ENCODE results near the gene RAB40C. TPM values are rescaled to one million over a fixed set of nuclear protein-coding genes. Genes with fewer than 3 reads are reported as not detected.

RAB40C gene
- total RNA-seq, 1 experiment from 2014 or later = 22.5 TPM

DNA sequence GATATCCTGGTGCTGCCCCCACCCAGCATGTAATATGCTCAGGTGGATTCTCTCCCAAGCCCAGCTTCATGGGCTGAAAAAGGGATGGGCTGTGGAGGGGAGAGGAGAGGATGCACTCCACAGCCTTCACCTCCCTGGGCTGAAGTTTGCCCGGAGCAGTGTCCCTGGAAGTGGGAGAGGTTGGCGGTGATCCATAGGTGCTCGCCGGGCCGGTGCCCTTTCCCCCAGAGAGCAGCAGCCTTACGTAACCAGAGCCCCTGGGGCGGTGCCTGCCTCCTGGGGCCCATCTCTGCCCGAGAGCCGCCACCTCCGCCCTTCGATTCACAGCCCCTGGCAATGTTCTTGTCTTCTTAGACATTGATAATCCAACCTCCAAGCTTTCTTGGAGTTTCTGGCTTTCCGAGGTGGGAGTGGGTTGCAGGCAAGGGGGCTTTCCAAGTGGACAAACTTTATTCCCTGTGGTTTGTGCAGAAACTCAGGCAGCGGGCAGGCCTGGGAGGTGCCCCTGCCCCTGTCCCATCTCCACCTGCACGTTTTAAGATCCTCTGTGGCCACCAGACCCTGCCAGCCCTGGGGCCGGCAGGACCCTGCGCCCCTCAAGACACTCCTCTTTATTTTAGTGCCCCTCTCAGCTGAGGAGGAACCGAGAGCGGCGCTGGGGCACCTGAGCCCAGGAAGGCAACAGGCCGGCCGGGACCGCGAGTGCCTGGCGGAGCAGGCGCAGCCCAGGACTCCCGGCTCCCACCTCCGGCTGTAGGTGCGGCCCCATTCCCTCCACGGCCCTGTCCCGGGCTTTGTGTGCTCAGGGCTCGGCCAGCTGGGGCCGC, 56.2 kb downstream of the RAB40C start (continued):
- TF ChIP-seq TEAD1 (CRISPR knock-in tag; IDR thresholded peaks at IDR 0.05) (no peak), ZNF317 (CRISPR knock-in tag; IDR thresholded peaks at IDR 0.05; ENCODE audit: borderline replicate concordance, low read depth) (no peak)
- TF ChIP-seq, protein P1, sequence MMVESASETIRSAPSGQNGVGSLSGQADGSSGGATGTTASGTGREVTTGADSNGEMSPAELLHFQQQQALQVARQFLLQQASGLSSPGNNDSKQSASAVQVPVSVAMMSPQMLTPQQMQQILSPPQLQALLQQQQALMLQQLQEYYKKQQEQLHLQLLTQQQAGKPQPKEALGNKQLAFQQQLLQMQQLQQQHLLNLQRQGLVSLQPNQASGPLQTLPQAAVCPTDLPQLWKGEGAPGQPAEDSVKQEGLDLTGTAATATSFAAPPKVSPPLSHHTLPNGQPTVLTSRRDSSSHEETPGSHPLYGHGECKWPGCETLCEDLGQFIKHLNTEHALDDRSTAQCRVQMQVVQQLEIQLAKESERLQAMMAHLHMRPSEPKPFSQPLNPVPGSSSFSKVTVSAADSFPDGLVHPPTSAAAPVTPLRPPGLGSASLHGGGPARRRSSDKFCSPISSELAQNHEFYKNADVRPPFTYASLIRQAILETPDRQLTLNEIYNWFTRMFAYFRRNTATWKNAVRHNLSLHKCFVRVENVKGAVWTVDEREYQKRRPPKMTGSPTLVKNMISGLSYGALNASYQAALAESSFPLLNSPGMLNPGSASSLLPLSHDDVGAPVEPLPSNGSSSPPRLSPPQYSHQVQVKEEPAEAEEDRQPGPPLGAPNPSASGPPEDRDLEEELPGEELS (CRISPR knock-in tag; IDR thresholded peaks at IDR 0.05) = no peak

GRCh38 chr16:646679-647172, 56.9 kb downstream of the RAB40C start:
- H3K9me3 Mint-ChIP-seq = no peaks in the 10 kb centered on the region
- H3K36me3 Mint-ChIP-seq = no peaks in the 10 kb centered on the region
- TF ChIP-seq, protein P2, sequence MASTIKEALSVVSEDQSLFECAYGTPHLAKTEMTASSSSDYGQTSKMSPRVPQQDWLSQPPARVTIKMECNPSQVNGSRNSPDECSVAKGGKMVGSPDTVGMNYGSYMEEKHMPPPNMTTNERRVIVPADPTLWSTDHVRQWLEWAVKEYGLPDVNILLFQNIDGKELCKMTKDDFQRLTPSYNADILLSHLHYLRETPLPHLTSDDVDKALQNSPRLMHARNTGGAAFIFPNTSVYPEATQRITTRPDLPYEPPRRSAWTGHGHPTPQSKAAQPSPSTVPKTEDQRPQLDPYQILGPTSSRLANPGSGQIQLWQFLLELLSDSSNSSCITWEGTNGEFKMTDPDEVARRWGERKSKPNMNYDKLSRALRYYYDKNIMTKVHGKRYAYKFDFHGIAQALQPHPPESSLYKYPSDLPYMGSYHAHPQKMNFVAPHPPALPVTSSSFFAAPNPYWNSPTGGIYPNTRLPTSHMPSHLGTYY (CRISPR knock-in tag; IDR thresholded peaks at IDR 0.05) = no peak
- TF ChIP-seq, protein P3, sequence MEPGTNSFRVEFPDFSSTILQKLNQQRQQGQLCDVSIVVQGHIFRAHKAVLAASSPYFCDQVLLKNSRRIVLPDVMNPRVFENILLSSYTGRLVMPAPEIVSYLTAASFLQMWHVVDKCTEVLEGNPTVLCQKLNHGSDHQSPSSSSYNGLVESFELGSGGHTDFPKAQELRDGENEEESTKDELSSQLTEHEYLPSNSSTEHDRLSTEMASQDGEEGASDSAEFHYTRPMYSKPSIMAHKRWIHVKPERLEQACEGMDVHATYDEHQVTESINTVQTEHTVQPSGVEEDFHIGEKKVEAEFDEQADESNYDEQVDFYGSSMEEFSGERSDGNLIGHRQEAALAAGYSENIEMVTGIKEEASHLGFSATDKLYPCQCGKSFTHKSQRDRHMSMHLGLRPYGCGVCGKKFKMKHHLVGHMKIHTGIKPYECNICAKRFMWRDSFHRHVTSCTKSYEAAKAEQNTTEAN (CRISPR knock-in tag; IDR thresholded peaks at IDR 0.05) = no peak
- TF ChIP-seq SMAD3 (CRISPR knock-in tag; IDR thresholded peaks at IDR 0.05; ENCODE audit: borderline replicate concordance) = no peak
- no peak for TF ChIP-seq ZNF219 (CRISPR knock-in tag; IDR thresholded peaks at IDR 0.05; ENCODE audit: borderline replicate concordance)
- TF ChIP-seq, protein P4, sequence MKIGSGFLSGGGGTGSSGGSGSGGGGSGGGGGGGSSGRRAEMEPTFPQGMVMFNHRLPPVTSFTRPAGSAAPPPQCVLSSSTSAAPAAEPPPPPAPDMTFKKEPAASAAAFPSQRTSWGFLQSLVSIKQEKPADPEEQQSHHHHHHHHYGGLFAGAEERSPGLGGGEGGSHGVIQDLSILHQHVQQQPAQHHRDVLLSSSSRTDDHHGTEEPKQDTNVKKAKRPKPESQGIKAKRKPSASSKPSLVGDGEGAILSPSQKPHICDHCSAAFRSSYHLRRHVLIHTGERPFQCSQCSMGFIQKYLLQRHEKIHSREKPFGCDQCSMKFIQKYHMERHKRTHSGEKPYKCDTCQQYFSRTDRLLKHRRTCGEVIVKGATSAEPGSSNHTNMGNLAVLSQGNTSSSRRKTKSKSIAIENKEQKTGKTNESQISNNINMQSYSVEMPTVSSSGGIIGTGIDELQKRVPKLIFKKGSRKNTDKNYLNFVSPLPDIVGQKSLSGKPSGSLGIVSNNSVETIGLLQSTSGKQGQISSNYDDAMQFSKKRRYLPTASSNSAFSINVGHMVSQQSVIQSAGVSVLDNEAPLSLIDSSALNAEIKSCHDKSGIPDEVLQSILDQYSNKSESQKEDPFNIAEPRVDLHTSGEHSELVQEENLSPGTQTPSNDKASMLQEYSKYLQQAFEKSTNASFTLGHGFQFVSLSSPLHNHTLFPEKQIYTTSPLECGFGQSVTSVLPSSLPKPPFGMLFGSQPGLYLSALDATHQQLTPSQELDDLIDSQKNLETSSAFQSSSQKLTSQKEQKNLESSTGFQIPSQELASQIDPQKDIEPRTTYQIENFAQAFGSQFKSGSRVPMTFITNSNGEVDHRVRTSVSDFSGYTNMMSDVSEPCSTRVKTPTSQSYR (CRISPR knock-in tag; IDR thresholded peaks at IDR 0.05) = no peak
- TF ChIP-seq, protein P5, sequence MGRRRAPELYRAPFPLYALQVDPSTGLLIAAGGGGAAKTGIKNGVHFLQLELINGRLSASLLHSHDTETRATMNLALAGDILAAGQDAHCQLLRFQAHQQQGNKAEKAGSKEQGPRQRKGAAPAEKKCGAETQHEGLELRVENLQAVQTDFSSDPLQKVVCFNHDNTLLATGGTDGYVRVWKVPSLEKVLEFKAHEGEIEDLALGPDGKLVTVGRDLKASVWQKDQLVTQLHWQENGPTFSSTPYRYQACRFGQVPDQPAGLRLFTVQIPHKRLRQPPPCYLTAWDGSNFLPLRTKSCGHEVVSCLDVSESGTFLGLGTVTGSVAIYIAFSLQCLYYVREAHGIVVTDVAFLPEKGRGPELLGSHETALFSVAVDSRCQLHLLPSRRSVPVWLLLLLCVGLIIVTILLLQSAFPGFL (CRISPR knock-in tag; IDR thresholded peaks at IDR 0.05; ENCODE audit: borderline replicate concordance) = no peak
- no peak for TF ChIP-seq PRRX2 (CRISPR knock-in tag; IDR thresholded peaks at IDR 0.05)
- TF ChIP-seq, protein P6, sequence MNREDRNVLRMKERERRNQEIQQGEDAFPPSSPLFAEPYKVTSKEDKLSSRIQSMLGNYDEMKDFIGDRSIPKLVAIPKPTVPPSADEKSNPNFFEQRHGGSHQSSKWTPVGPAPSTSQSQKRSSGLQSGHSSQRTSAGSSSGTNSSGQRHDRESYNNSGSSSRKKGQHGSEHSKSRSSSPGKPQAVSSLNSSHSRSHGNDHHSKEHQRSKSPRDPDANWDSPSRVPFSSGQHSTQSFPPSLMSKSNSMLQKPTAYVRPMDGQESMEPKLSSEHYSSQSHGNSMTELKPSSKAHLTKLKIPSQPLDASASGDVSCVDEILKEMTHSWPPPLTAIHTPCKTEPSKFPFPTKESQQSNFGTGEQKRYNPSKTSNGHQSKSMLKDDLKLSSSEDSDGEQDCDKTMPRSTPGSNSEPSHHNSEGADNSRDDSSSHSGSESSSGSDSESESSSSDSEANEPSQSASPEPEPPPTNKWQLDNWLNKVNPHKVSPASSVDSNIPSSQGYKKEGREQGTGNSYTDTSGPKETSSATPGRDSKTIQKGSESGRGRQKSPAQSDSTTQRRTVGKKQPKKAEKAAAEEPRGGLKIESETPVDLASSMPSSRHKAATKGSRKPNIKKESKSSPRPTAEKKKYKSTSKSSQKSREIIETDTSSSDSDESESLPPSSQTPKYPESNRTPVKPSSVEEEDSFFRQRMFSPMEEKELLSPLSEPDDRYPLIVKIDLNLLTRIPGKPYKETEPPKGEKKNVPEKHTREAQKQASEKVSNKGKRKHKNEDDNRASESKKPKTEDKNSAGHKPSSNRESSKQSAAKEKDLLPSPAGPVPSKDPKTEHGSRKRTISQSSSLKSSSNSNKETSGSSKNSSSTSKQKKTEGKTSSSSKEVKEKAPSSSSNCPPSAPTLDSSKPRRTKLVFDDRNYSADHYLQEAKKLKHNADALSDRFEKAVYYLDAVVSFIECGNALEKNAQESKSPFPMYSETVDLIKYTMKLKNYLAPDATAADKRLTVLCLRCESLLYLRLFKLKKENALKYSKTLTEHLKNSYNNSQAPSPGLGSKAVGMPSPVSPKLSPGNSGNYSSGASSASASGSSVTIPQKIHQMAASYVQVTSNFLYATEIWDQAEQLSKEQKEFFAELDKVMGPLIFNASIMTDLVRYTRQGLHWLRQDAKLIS (CRISPR knock-in tag; IDR thresholded peaks at IDR 0.05; ENCODE audit: borderline replicate concordance) = no peak
- TF ChIP-seq CREB1 (CRISPR knock-in tag; IDR thresholded peaks at IDR 0.05) = no peak
- ATAC-seq (no peak), DNase-seq (ENCODE audit: low spot score) (no peak)
- POLR2A ChIA-PET = interaction anchor here (2.3 kb wide), 1 partner anchor 10 kb away, joined by 7 read pairs; the partner anchor contains the start of gene METTL26
- CTCF ChIA-PET = interaction anchor here (1.8 to 6.4 kb wide), 4 partner anchors 9 to 94 kb away, joined by 4 to 54 read pairs (median 21); partner anchors contain the start of genes CIAO3 and METTL26
- no peaks in the 10 kb centered on the region for H3K27me3 Mint-ChIP-seq (ENCODE audit: low read depth)
- peaks cover 10% of the 10 kb centered on the region; the same call in 1 of the 2 replicates for H3K4me1 Mint-ChIP-seq
- no peak overlapping the region for H3K4me3 Mint-ChIP-seq
- no peak overlapping the region for H3K27ac Mint-ChIP-seq

Measured in WTC11 (cell line).